GM06990 (cell line): Measurements from ENCODE around the gene C4BPA.

ENCODE experiments used
- DNase-seq: peaks from one replicate; pipeline ENCODE4 v3.0.0-alpha.2; 2011; ENCODE audit not compliant: insufficient read length; ENCODE audit errors: extremely low read depth
- H3K27me3 ChIP-seq: replicated peaks from 2 replicates; pipeline ENCODE4 v1.6.0; 2011; ENCODE audit warnings: low read length; ENCODE audit not compliant: control insufficient read depth, insufficient read depth
- H3K36me3 ChIP-seq: 2 replicates; pipeline ENCODE4 v1.5.1; 2011; ENCODE audit warnings: low read length; ENCODE audit not compliant: control insufficient read depth, insufficient read depth
- H3K4me3 ChIP-seq: replicated peaks from 2 replicates; pipeline ENCODE4 v1.5.1; 2011; ENCODE audit warnings: low read depth, mild to moderate bottlenecking, control low read depth, low read length
- TF ChIP-seq, protein P1 (sequence below): IDR thresholded peaks from 2 replicates; pipeline ENCODE4 v1.5.1; 2011; ENCODE audit warnings: low read length, control low read depth, mild to moderate bottlenecking, inconsistent platforms; ENCODE audit not compliant: insufficient read depth, poor library complexity, severe bottlenecking

The C4BPA gene

DNA sequence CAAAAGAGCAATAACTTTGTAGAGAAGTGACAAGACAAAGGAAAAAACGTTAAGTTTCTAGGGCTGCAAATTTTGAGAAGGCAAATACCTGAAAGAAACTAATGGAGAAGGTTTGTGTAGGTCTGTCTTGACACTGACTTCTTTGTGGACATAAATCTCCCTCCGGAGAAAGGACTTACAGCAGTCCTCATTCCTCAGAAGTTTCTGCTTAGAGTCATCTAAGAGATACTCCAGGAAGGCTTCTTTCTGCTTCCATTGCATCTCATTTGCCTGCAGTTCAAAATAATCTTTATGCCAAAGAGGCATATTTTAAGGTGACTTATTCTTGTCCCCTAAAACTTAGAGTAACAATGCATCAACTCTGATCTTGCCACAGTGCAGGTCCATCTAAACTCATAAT, 19.8 kb upstream of the C4BPA start:
- H3K36me3 ChIP-seq, result no peaks in the 10 kb centered on the region
- TF ChIP-seq, protein P1, sequence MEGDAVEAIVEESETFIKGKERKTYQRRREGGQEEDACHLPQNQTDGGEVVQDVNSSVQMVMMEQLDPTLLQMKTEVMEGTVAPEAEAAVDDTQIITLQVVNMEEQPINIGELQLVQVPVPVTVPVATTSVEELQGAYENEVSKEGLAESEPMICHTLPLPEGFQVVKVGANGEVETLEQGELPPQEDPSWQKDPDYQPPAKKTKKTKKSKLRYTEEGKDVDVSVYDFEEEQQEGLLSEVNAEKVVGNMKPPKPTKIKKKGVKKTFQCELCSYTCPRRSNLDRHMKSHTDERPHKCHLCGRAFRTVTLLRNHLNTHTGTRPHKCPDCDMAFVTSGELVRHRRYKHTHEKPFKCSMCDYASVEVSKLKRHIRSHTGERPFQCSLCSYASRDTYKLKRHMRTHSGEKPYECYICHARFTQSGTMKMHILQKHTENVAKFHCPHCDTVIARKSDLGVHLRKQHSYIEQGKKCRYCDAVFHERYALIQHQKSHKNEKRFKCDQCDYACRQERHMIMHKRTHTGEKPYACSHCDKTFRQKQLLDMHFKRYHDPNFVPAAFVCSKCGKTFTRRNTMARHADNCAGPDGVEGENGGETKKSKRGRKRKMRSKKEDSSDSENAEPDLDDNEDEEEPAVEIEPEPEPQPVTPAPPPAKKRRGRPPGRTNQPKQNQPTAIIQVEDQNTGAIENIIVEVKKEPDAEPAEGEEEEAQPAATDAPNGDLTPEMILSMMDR, result no peak
- H3K27me3 ChIP-seq, result no peaks in the 10 kb centered on the region
- DNase-seq, result no peak
- H3K4me3 ChIP-seq, result no peak overlapping the region

DNA sequence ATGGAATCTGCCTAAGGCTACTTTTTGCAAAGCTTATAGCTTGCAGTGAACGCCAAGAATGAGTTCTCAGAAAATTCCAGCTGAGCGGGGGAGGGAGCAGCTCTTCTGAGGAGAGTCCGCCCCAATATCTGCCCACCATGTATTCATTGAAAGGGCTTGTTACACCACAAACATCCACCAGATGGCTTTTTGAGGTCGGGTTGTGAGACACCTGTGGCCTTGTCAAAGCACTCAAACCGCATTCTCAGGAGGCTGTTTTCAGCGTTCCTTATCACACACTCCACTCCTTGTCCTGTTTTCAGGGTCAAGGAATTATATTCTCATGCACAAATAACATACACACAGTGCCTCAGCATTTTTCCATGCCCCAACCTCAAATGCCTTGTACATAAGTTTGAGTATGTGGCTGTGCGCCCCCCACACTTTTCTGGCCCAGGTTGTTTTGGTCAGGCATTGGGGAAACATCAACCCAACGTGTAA, 19.3 kb upstream of the C4BPA start:
- no peaks in the 10 kb centered on the region for H3K36me3 ChIP-seq
- DNase-seq, result no peak
- H3K27me3 ChIP-seq, result no peaks in the 10 kb centered on the region
- TF ChIP-seq, protein P1, result peak; percentile 58
- H3K4me3 ChIP-seq, result no peak overlapping the region

GRCh38 chr1:207085887-207086286, 18.1 kb upstream of the C4BPA start:
- no peak for DNase-seq
- no peaks in the 10 kb centered on the region for H3K27me3 ChIP-seq
- TF ChIP-seq, protein P1, result no peak
- no peak overlapping the region for H3K4me3 ChIP-seq
- H3K36me3 ChIP-seq, result no peaks in the 10 kb centered on the region

- DNase-seq, result no peak
- TF ChIP-seq, protein P1, result no peak
- Histone ChIP-seq H3K36me3 (no peaks in the 10 kb centered on the region), H3K27me3 (no peaks in the 10 kb centered on the region), H3K4me3 (no peak overlapping the region)
Measured at GRCh38 chr1:207088161-207088560, 15.9 kb upstream of the C4BPA start.

- Histone ChIP-seq H3K27me3 (no peaks in the 10 kb centered on the region), H3K4me3 (no peak within 1 kb of the TSS), H3K36me3 (no peaks in the 10 kb centered on the region)
- no peak for DNase-seq
- TF ChIP-seq, protein P1, result no peak
Measured at GRCh38 chr1:207088701-207089626, 15.1 kb upstream of the C4BPA start, which contains the start of gene C4BPB. Gene C4BPB (plus strand): TSS chr1:207088860. CDS start chr1:207089532, 672 bp downstream.
